CD4-positive, CD25-positive, alpha-beta regulatory T cell (primary cell): Measurements from ENCODE around the gene IRF2. TPM values are rescaled to one million over a fixed set of nuclear protein-coding genes. Genes with fewer than 3 reads are reported as not detected.

Experiments
- ATAC-seq, 2 donors: fragments of 150-1000 bp; cut with Tn5 transposase; one replicate each; pipeline ENCODE4 v1.10.0; 2021; ENCODE audit warnings: low read depth in 2 of 2, moderate number of reproducible peaks in 2 of 2, moderate library complexity in 1 of 2
- DNase-seq, 3 donors: peaks; one replicate each; pipeline versions ENCODE4 v3.0.0 to v3.0.0-alpha.2; 2012 to 2022; ENCODE audit warnings: mixed read lengths in 1 of 3
- H3K27ac ChIP-seq: one replicate; pipeline ENCODE4 v1.7.0; 2013; ENCODE audit warnings: mild to moderate bottlenecking, low read length; ENCODE audit not compliant: insufficient read depth, poor library complexity, severe bottlenecking
- H3K27me3 ChIP-seq: one replicate; pipeline ENCODE4 v1.7.0; 2013; ENCODE audit warnings: low read length; ENCODE audit not compliant: control insufficient read depth, insufficient read depth
- H3K36me3 ChIP-seq: one replicate; pipeline ENCODE4 v1.7.0; 2013; ENCODE audit warnings: mild to moderate bottlenecking, low read length, moderate library complexity; ENCODE audit not compliant: control insufficient read depth, insufficient read depth
- H3K4me1 ChIP-seq: 2 replicates; pipeline ENCODE4 v1.7.0; 2013; ENCODE audit warnings: mild to moderate bottlenecking, low read length; ENCODE audit not compliant: insufficient read depth, control insufficient read depth, poor library complexity, severe bottlenecking
- H3K4me3 ChIP-seq: one replicate; pipeline ENCODE4 v1.7.0; 2013; ENCODE audit warnings: low read depth, mild to moderate bottlenecking, low read length, moderate library complexity
- H3K9me3 ChIP-seq, 2 experiments: 1 replicate in 1 of 2; 2 replicates in 1 of 2; pipeline ENCODE4 v1.7.0; 2013; ENCODE audit warnings: low read length in 2 of 2, mild to moderate bottlenecking in 1 of 2, moderate library complexity in 1 of 2; ENCODE audit not compliant: control insufficient read depth in 2 of 2
- H3K27ac Mint-ChIP-seq, 3 donors: one replicate each; pipeline ENCODE4 v1.8.0; 2020 to 2022; ENCODE audit warnings: mild to moderate bottlenecking in 3 of 3, mixed read lengths in 3 of 3, moderate library complexity in 2 of 3
- H3K27me3 Mint-ChIP-seq: one replicate; pipeline ENCODE4 v1.8.0; 2022; ENCODE audit warnings: mild to moderate bottlenecking, mixed read lengths
- H3K36me3 Mint-ChIP-seq: one replicate; pipeline ENCODE4 v1.8.0; 2020; ENCODE audit warnings: mixed read lengths
- H3K4me1 Mint-ChIP-seq, 4 donors: one replicate each; pipeline ENCODE4 v1.8.0; 2020 to 2022; ENCODE audit warnings: mixed read lengths in 4 of 4, mild to moderate bottlenecking in 1 of 4
- H3K4me3 Mint-ChIP-seq, 4 donors: one replicate each; pipeline ENCODE4 v1.8.0; 2020 to 2022; ENCODE audit warnings: mild to moderate bottlenecking in 4 of 4, mixed read lengths in 4 of 4, moderate library complexity in 3 of 4
- H3K9me3 Mint-ChIP-seq, 7 donors: one replicate each; pipeline ENCODE4 v1.8.0; 2020 to 2022; ENCODE audit warnings: mixed read lengths in 7 of 7, mild to moderate bottlenecking in 3 of 7, moderate library complexity in 2 of 7
- polyA plus RNA-seq, 4 donors: library from polyadenylated mRNA; unstranded; fragments of 300-500 nt; fragmentation: Illumina TruSeq; gene quantifications; one replicate each; pipeline ENCODE4 v1.2.3, GENCODE V29; 2021
- total RNA-seq: library from RNA; stranded (reverse); gene quantifications from one replicate; pipeline ENCODE4 v1.2.3, GENCODE V29; 2022

The IRF2 gene
- total and polyA plus RNA-seq, 5 donors from 2014 or later: 63.4 to 112 (median 98.3) TPM

DNA sequence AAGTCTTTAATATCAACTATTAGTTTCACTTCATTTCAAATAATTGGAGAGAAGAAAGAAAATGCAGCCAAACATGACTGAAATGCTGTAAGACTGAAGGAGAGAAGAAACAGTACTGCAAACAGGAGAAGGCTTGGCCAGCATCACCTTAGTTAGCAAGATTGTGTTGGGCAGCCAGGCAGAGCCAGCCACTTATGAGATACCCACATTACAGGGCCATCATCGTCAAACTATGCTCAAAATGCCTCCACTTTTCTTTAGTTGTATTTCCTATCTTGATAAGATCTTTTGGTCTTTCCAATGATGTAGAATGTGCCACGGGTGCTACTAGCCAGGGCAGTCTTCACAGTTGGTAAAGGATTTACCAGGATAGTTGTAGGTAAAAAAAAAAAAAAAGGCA is 10.9 kb upstream of the IRF2 start:
- Mint-ChIP-seq H3K27me3 (no peaks in the 10 kb centered on the region), H3K36me3 (peaks cover 13% of the 10 kb centered on the region), H3K4me1 (peaks cover 6 to 20% (median 12%) of the 10 kb centered on the region in 4 donors), H3K27ac (no peak overlapping the region), H3K9me3 (no peaks in the 10 kb centered on the region), H3K4me3 (no peak overlapping the region)
- no peak overlapping the region for H3K27ac ChIP-seq
- no peak overlapping the region for H3K4me3 ChIP-seq
- H3K9me3 ChIP-seq: no peaks in the 10 kb centered on the region
- ATAC-seq (no peak), DNase-seq (no peak)
- H3K27me3 ChIP-seq: no peaks in the 10 kb centered on the region
- H3K4me1 ChIP-seq: no peaks in the 10 kb centered on the region
- H3K36me3 ChIP-seq: no peaks in the 10 kb centered on the region

GRCh38 chr4:184481544-184481943 is 7.2 kb upstream of the IRF2 start:
- no peaks in the 10 kb centered on the region for H3K36me3 ChIP-seq
- Mint-ChIP-seq H3K27ac (peak overlapping the region in 2 of 3 donors; percentile 41 to 57), H3K36me3 (peaks cover 26% of the 10 kb centered on the region), H3K4me3 (no peak overlapping the region), H3K27me3 (no peaks in the 10 kb centered on the region), H3K4me1 (peaks cover 22 to 48% (median 36%) of the 10 kb centered on the region in 4 donors), H3K9me3 (peaks cover 0 to 2% (median 0%) of the 10 kb centered on the region in 7 donors)
- H3K9me3 ChIP-seq: no peaks in the 10 kb centered on the region
- H3K27me3 ChIP-seq: no peaks in the 10 kb centered on the region
- peaks cover 17% of the 10 kb centered on the region for H3K4me1 ChIP-seq
- H3K4me3 ChIP-seq: no peak overlapping the region
- no peak overlapping the region for H3K27ac ChIP-seq
- DNase-seq: no peak
- no peak for ATAC-seq

DNA sequence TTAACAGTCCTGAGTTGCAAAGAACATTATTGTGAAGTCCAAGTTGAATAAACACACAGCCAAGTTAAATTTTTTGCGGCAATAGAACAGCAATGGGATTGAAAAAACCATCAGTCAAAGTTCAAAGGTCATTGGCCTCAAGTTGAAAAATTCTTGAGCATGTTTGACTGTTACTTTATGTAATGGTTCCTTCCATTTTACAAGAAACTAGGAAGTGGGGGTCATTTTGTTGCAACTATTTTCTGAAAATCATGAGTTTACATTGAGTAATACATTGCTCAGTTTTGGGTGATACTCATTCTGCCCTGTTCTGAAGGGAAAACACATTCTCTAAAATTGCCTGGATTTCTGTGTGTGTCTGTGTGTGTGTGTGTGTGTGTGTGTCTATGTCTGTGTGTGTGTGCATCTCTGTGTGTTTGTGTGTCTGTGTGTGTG is 5.2 kb upstream of the IRF2 start:
- H3K9me3 ChIP-seq: no peaks in the 10 kb centered on the region
- peak overlapping the region in 1 of 4 donors; percentile 98 for H3K4me3 Mint-ChIP-seq
- peaks cover 0 to 2% (median 0%) of the 10 kb centered on the region in 7 donors for H3K9me3 Mint-ChIP-seq
- H3K4me3 ChIP-seq: peak overlapping the region; percentile 16
- peaks cover 27 to 66% (median 41%) of the 10 kb centered on the region in 4 donors for H3K4me1 Mint-ChIP-seq
- H3K36me3 Mint-ChIP-seq: peaks cover 24% of the 10 kb centered on the region
- no peaks in the 10 kb centered on the region for H3K27me3 Mint-ChIP-seq
- H3K27me3 ChIP-seq: no peaks in the 10 kb centered on the region
- peak in 1 of 3 donors; percentile 44 for DNase-seq
- H3K4me1 ChIP-seq: peaks cover 33% of the 10 kb centered on the region
- H3K27ac ChIP-seq: no peak overlapping the region
- ATAC-seq: no peak
- no peaks in the 10 kb centered on the region for H3K36me3 ChIP-seq
- peak overlapping the region in 2 of 3 donors; percentile 90 to 95 for H3K27ac Mint-ChIP-seq

DNA sequence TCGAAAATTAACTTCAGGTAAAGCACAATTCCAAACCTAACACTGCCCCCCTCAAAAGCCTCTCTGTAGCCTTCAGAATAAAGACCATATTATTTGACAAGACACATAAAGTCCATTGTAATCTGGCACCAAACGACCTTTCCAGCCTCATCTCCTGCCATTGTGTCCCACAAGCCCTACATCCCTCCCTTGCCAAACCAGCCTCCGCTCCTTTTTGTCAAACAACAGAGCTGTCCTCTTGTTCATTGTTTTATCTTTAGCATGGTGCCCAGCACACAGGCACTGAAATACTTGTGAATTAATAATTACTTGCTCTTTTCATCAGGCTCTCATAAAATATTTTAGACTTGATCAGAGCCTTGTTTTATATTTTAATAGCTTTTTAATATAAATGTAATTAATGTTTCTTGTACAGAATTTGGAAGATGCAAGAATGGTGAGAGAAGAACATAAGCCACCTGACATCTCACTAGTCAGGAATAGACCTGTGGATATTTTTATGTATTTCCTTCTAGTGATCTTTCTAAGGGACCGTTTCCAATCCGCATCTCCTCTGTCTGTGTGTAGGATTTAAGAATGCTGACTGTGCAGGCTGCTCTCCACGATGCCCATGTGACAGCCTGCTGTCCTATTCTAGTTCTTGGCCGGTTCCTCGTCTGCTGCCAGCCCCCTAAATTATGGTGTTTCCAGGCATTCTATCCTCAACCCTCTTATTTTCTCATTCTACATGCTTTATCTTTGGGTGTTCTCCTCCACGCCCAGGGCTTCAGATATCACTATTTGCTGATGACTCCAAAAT is 3.0 kb upstream of the IRF2 start:
- Histone ChIP-seq H3K4me3 (peak overlapping the region; percentile 98), H3K27ac (peak overlapping the region; percentile 97), H3K9me3 (no peaks in the 10 kb centered on the region), H3K4me1 (peaks cover 33% of the 10 kb centered on the region), H3K36me3 (no peaks in the 10 kb centered on the region), H3K27me3 (no peaks in the 10 kb centered on the region)
- no peaks in the 10 kb centered on the region for H3K27me3 Mint-ChIP-seq
- peak in 1 of 3 donors; percentile 16 for DNase-seq
- H3K27ac Mint-ChIP-seq: peak overlapping the region; percentile 95 to 97 (median 97)
- peaks cover 27 to 66% (median 40%) of the 10 kb centered on the region in 4 donors for H3K4me1 Mint-ChIP-seq
- no peak for ATAC-seq
- peak overlapping the region; percentile 88 to 100 (median 96) for H3K4me3 Mint-ChIP-seq
- peaks cover 21% of the 10 kb centered on the region for H3K36me3 Mint-ChIP-seq
- peaks cover 0 to 2% (median 0%) of the 10 kb centered on the region in 7 donors for H3K9me3 Mint-ChIP-seq

DNA sequence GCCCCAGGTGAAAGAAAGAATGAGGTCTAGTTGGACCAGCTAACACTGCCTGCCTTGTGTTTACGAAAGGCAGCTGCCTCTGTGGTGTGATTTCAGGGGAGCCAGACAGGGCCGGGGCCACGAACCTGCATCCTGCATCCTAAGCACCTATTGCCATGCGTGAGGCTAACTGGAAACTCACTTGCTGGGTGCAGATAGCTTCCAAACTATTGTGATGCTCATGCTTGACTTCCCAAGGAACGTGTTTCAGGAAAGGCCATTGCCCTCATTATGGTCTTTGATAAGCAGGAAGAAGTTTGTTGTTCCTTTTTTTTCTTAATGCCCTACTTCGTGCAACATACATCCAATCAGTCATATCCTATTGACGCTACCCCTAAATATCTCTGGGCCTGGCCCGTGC is 2.3 kb upstream of the IRF2 start:
- DNase-seq (peak in 2 of 3 donors; percentile 39 to 77), ATAC-seq (no peak)
- peak overlapping the region; percentile 97 for H3K27ac ChIP-seq
- peak overlapping the region; percentile 88 to 100 (median 96) for H3K4me3 Mint-ChIP-seq
- peaks cover 40% of the 10 kb centered on the region for H3K4me1 ChIP-seq
- H3K27ac Mint-ChIP-seq: peak overlapping the region; percentile 95 to 97 (median 97)
- no peaks in the 10 kb centered on the region for H3K27me3 Mint-ChIP-seq
- peak overlapping the region; percentile 98 for H3K4me3 ChIP-seq
- H3K36me3 ChIP-seq: no peaks in the 10 kb centered on the region
- H3K9me3 Mint-ChIP-seq: peaks cover 0 to 2% (median 0%) of the 10 kb centered on the region in 7 donors
- H3K36me3 Mint-ChIP-seq: peaks cover 21% of the 10 kb centered on the region
- H3K9me3 ChIP-seq: no peaks in the 10 kb centered on the region
- no peaks in the 10 kb centered on the region for H3K27me3 ChIP-seq
- peaks cover 32 to 73% (median 47%) of the 10 kb centered on the region in 4 donors for H3K4me1 Mint-ChIP-seq

- H3K27ac ChIP-seq: peak overlapping the region; percentile 97
- peak overlapping the region; percentile 98 for H3K4me3 ChIP-seq
- no peaks in the 10 kb centered on the region for H3K9me3 ChIP-seq
- Mint-ChIP-seq H3K27ac (peak overlapping the region; percentile 95 to 99 (median 99)), H3K4me1 (peaks cover 36 to 76% (median 55%) of the 10 kb centered on the region in 4 donors), H3K9me3 (peaks cover 0 to 2% (median 0%) of the 10 kb centered on the region in 7 donors), H3K4me3 (peak overlapping the region; percentile 94 to 100 (median 99)), H3K36me3 (peaks cover 21% of the 10 kb centered on the region), H3K27me3 (no peaks in the 10 kb centered on the region)
- H3K4me1 ChIP-seq: peaks cover 49% of the 10 kb centered on the region
- DNase-seq: no peak
- no peak for ATAC-seq
- H3K36me3 ChIP-seq: no peaks in the 10 kb centered on the region
- no peaks in the 10 kb centered on the region for H3K27me3 ChIP-seq
Measured at GRCh38 chr4:184475498-184475897, 1.1 kb upstream of the IRF2 start.

- Histone ChIP-seq H3K27ac (peak overlapping the region; percentile 97), H3K27me3 (no peaks in the 10 kb centered on the region), H3K36me3 (no peaks in the 10 kb centered on the region), H3K9me3 (no peaks in the 10 kb centered on the region), H3K4me3 (peak overlapping the region; percentile 98), H3K4me1 (peaks cover 49% of the 10 kb centered on the region)
- Mint-ChIP-seq H3K27ac (peak overlapping the region; percentile 95 to 99 (median 99)), H3K9me3 (peaks cover 0 to 2% (median 0%) of the 10 kb centered on the region in 7 donors), H3K4me1 (peaks cover 36 to 78% (median 58%) of the 10 kb centered on the region in 4 donors), H3K36me3 (peaks cover 21% of the 10 kb centered on the region), H3K27me3 (no peaks in the 10 kb centered on the region), H3K4me3 (peak overlapping the region; percentile 94 to 100 (median 99))
- DNase-seq (peak in 2 of 3 donors; percentile 46 to 66), ATAC-seq (peak; percentile 10 to 22)
Measured at GRCh38 chr4:184475096-184475461, 729 bp upstream of the IRF2 start.
